IPS DF 19.7 (cell line): ENCODE measurements around the gene TGFB1.

Experiments used
- DNase-seq: peaks from one replicate; pipeline ENCODE4 v3.0.0-alpha.2; 2013; ENCODE audit warnings: low read depth, low spot score

The TGFB1 gene

GRCh38 chr19:41341669-41342490 is 11.8 kb downstream of the TGFB1 start:
- DNase-seq = no peak

GRCh38 chr19:41339936-41340335 is 13.8 kb downstream of the TGFB1 start:
- no peak for DNase-seq

- no peak for DNase-seq
Measured at GRCh38 chr19:41335467-41335866, 18.3 kb downstream of the TGFB1 start.

GRCh38 chr19:41334793-41335192 is 18.9 kb downstream of the TGFB1 start:
- no peak for DNase-seq

GRCh38 chr19:41332468-41332867 is 21.3 kb downstream of the TGFB1 start:
- no peak for DNase-seq

GRCh38 chr19:41332000-41332399 is 21.7 kb downstream of the TGFB1 start:
- no peak for DNase-seq

- no peak for DNase-seq
Measured at GRCh38 chr19:41330946-41331678, 22.6 kb downstream of the TGFB1 start.

GRCh38 chr19:41330481-41330880 is 23.2 kb downstream of the TGFB1 start:
- DNase-seq = no peak

- DNase-seq = no peak
Measured at GRCh38 chr19:41328842-41329225, 24.9 kb downstream of the TGFB1 start.

GRCh38 chr19:41328157-41328841 is 25.4 kb downstream of the TGFB1 start:
- DNase-seq = no peak

- no peak for DNase-seq
Measured at GRCh38 chr19:41327576-41328156, 26.1 kb downstream of the TGFB1 start.

GRCh38 chr19:41327076-41327575 is 26.6 kb downstream of the TGFB1 start:
- no peak for DNase-seq

GRCh38 chr19:41325947-41326706 is 27.6 kb downstream of the TGFB1 start:
- no peak for DNase-seq

GRCh38 chr19:41325640-41325946 is 28.1 kb downstream of the TGFB1 start:
- DNase-seq = no peak

- DNase-seq = no peak
Measured at GRCh38 chr19:41324921-41325639, 28.6 kb downstream of the TGFB1 start.

- no peak for DNase-seq
Measured at GRCh38 chr19:41324231-41324702, 29.5 kb downstream of the TGFB1 start.

- no peak for DNase-seq
Measured at GRCh38 chr19:41323430-41324125, 30.1 kb downstream of the TGFB1 start.

GRCh38 chr19:41323023-41323422 is 30.7 kb downstream of the TGFB1 start:
- DNase-seq = no peak

- no peak for DNase-seq
Measured at GRCh38 chr19:41322451-41322850, 31.3 kb downstream of the TGFB1 start.
